ENCODE measurements around the gene LCNL1.

Gene LCNL1

GRCh38 chr9:136975644-136976043 is 7.1 kb upstream of the LCNL1 start:
- peak; percentile 14 for DNase-seq (ENCODE audit: low spot score)

- DNase-seq (ENCODE audit: low spot score), result no peak
These were observed 5.6 kb upstream of the LCNL1 start, which contains the start of gene PTGDS for GRCh38 chr9:136977223-136977622. Gene PTGDS (plus strand): TSS chr9:136977504. CDS start chr9:136977579, 75 bp downstream.

- no peak for DNase-seq (ENCODE audit: low spot score)
These were observed 5.1 kb upstream of the LCNL1 start for GRCh38 chr9:136977649-136978072.

DNA sequence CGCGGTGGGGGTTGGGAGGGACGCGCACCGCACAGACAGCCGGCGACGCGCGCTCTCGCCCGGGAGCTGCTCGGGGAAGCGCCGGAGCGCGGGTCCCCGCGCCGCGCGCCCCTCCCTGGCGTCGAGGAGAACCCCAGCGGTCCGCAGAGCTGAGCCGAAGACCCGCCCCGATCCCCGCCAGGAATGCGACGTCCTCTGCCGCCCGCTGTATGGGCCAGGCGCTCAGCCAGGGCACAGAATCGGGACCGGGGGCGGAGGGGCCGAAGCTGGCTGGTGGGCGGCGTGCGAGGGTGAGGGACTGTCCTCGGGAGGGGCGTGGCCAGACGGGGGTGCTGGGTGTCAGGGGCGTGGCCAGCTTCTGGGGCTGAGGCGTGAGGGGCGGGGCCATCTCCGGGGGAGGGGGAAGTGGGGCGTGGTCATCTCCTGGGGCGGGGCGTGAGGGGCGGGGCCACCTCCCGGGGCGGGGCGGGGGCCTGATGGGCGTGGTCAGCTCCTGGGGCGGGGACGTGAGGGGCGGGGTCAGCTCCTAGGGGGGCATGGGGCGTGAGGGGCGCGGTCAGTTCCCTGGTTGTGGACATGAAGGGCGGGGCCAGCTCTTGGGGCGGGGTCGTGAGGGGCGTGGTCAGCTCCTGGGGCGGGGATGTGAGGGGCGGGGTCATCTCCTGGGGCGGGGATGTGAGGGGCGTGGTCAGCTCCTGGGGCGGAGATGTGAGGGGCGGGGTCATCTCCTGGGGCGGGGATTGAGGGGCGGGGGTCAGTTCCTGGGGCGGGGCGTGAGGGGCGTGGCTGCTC is 4.5 kb upstream of the LCNL1 start:
- DNase-seq (ENCODE audit: low spot score), result peak; percentile 52

DNA sequence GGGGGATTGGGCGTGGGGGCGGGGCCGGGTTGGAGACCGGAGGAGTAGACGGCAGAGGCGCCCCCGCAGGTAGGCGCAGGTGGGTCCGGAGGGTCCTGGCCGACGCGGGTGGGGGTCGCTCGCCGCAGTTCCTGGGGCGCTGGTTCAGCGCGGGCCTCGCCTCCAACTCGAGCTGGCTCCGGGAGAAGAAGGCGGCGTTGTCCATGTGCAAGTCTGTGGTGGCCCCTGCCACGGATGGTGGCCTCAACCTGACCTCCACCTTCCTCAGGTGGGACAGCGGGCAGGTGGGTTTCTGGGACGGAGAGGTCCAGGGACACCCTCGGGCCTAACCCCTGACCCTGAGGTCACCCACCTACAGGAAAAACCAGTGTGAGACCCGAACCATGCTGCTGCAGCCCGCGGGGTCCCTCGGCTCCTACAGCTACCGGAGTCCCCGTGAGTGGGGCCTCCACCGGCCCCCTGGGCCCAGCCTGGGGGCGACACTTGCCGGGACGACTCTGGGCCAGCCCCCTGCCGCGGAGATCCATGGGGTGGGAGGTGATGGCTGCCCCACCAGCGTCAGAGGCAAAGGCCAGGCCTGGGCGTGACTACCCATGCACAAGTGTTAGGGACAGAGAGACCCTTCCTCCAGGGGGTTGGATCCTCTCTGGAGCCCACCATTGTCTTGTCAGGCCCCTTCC is 3.8 kb upstream of the LCNL1 start:
- no peak for DNase-seq (ENCODE audit: low spot score)

GRCh38 chr9:136979769-136980587 is 2.8 kb upstream of the LCNL1 start:
- no peak for DNase-seq (ENCODE audit: low spot score)

DNA sequence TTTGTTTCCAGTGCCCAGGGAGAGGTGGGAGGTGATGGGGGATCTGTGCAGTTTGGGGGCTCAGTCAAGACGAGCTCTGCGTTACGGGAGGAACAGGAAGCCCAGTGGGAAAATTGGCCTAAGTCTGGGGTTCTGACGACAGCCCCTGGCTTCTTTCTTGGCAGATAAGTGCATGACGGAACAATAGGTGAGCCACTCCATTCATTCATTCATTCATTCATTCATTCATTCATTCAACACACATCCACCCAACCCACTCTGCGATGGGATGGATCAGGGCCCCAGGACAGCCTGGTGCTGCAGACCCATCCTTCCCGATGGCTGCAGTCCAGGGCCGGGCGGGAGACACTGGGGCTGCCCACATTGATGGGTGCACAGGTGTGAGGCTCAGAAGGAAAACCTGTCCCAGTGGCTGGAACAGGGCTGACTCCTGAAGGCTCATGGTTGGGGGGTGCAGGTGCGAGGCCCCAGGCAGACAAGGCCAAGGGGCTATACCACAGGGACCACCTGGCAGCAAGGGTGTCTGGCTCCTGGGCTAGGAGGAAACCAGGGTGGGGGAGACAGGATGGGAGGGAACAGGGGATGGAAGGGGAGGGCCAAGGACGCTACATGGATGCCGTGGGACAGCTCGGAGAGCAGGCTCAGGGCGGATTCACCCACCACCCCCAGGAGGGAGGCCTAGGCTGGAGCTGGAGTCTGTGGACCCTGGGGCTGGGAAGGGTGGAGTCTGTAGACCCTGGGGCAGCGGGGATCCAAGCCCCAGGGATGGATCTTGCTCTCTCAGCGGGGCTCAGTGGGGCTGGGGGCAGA is 1.9 kb upstream of the LCNL1 start:
- no peak for DNase-seq (ENCODE audit: low spot score)

DNA sequence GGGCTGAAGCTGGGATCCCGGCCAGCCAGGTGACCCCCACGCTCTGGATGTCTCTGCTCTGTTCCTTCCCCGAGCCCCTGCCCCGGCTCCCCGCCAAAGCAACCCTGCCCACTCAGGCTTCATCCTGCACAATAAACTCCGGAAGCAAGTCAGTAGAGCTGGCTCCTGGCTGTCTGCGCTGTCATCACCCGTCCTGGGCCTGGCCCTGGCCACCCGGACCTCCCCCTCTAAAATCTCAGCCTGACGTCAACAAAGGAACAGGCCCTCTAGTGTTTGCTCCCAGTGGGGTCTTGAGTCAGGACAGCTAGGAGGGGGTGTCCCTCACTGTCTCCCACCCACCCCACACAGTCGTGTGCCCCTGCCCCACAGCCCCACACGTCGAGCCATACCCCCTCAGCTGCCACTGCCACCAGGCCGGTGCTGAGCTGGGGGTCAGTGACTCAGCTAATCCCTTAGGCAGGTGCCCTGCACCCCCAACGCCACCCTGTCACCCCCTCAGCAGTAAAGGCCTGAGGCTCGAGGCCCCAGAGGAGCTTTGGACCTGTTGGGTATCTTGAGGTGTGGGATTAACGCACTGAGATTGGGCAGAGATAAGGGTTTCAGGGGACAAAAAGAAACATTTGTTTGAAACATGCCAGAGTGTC is 1.1 kb upstream of the LCNL1 start:
- DNase-seq (ENCODE audit: low spot score), result no peak

DNA sequence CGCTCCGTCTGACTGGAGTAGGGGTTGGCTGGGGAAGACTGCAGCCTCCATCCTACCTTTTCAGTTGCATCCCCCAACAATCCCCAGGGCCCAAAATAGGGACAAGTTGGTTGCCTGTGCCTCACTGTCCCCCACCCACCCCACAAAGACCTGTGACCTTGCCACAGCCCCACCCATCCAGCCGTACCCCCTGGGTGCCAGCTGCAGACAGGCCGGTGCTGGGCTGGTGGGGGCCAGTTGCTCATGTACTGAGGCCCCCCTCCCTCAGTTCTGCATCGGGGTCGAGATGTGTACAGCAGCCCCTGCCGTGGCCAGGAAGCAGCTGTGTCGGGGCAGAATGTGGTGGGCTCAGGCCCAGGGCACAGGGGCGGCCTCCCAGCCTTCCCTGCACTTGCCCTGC is 374 bp downstream of the LCNL1 start:
- no peak for DNase-seq (ENCODE audit: low spot score)

DNA sequence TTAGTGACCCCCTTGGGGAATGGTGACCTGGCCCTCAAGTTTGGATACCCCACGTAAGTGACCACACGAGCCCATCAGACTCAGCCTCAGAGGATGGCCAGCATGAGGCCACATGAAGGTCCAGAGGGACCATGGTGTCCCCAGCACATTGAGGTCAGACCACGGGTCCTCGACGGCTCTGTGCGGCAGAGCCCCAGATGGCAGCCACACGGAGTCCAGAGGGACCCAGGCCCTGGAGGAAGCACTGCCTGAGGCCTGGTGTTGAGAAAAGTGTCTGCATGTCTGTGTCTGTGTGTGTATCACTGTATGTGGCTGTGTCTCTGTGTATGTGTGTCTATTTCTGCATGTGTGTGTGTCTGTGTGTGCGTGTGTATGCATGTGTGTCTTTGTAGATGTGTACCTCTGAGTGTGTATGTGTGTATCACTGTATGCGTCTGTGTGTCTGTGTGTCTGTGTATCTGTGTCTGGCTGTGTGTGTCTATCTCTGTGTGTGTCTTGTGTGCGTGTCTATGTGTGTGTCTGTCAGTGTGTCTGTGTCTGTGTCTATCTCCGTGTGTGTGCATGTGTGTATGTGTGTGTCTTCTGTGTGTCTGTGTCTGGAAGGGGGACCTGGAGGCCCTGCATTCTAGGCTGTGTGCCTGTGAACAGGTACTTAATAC is 992 bp downstream of the LCNL1 start:
- DNase-seq (ENCODE audit: low spot score), result no peak

DNA sequence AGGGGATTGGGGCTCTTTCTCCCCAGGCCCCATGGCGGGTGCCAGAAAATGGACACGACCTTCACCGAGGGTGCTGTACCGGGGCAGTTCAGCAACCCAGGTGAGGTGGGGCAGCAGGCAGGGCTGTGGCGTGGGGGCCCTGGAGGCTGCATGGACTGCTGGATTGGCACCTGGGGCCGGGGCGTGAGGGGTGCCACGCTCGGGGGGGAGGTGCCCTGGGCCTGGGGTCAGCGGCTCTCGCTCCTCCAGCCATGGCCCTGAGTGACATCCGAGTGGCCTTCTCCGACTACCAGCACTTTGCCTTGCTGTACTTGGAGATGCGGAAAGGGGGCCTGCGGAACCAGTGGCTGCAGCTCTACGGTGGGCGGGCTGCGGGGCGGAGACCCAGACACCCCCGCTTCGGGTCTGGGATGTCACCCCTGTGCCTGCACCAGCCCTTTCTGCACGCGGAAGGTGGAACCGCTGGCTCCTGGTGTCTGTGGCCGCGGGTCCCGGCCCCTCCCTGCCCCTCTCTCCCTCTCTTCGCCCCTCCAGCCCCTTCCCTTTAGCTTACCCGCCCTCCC is 1.8 kb downstream of the LCNL1 start:
- no peak for DNase-seq (ENCODE audit: low spot score)

DNA sequence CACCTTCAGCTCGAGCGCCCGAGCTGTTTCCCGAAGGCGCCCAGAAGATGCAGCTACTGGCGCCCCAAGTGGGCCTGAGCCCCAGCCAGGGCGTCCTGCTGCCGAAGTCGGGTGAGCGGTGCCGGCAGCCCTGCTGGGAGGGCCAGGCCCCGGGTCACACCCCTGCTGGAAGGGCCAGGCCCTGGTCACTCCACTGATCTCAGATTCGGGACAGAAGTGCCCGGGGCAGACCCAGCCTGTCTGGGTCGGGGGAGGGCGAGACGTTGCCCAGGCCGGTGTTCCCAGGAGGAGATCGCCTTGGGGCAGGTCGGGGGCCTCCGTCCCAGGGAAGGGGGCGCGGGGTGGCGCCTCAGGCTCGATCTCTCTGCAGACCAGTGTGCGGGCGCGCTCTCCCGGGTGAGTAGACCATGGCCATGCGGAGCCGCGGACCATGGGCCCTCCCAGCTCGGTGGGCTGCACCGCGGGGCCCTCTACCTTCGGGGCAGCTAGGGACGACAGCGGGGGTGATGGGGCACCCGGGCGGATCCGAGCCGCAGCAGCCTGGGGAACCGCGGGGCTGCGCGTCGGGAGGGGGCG is 2.3 kb downstream of the LCNL1 start:
- DNase-seq (ENCODE audit: low spot score), result no peak

DNA sequence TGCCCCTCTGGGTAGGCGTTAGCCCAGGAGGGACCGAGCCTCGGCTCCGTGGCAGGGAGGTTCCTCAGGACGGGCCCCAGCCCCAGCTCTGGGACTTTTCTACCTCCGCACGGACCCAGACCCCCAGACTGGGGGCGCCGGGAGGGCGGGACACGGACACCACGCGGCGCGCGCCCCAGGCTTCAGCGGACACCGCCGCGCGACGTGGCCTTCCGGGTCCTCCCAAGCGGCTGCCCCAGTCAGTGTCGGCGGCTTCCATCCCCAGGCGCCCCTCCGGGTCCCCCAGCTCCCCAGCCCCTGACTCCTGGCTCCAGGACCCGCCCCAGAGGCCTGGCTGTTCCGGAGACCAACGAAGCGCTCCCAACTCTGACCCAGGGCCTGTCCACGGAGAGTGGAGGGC is 3.1 kb downstream of the LCNL1 start:
- DNase-seq (ENCODE audit: low spot score), result no peak

GRCh38 chr9:136988872-136989271 is 6.1 kb downstream of the LCNL1 start:
- no peak for DNase-seq (ENCODE audit: low spot score)

DNA sequence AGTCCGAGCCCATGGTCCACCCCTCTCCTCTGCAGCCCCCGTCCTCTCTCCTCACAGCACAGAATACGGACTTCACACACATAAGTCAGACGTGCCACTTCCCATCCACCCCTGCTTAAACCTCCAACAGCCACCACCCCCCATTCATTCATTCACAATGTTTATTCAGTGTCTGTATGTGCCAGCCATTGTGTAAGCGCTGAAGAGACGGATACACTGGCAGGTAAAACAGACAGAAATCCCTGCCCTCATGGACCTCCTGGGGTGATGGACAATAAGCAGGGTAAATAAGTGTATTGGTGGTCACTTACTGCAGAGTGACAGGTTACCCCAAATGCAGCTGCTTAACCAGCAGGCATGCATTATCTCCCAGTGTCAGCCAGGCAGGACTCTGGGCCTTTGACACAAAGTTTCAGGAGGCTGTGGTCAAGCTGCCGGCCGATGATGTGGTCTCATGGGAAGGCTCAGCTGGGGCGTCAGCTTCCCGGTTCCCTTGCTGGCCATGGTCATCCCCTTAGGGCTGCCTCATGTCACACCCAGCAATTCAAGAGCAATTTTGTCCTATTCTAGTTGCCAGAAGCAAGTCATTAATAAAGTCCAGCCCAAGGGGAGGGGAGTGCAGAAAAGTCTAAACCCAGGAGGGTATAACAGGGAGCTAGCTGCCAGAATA is 7.6 kb downstream of the LCNL1 start:
- DNase-seq (ENCODE audit: low spot score), result no peak

DNA sequence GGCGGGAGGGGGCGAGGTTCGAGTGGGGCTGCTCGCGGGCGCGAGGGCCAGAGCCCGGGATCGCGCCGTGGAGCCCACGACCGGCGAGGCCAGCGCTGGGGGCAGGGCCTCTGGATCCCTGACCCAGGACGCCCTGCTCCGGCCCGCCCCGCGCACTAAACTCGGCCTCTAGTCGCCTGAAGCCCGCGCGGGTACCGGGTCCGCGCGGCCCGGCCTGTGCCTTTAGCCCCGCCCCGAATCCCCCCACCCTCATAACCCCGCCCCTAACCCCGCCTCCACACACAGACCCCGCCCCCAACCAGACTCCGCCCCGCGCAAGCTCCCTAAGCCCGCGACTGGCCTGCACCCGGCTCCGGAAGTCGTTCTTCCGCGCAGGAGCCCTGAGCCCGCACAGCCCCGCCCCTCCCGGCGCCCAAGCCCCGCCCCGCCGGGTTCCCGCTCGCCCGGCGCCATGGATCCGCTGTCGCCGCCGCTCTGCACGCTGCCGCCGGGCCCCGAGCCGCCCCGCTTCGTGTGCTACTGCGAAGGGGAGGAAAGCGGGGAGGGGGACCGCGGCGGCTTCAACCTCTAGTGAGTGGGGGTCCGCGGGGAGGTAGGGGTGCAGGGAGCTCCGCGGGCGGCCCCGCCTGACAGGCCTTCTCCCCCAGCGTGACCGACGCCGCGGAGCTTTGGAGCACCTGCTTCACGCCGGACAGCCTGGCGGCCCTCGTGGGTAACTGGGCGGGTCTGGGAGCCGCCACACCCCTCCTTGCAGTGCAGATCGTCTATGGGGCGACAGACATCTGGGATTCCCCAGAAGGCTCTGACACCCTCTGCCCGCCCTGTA is 9.4 kb downstream of the LCNL1 start, which contains the start of gene PAXX:
Gene PAXX (plus strand): TSS at position 430 of the 826 bp plus-strand sequence. CDS start 22 bp downstream, at position 452.
- DNase-seq (ENCODE audit: low spot score), result peak; percentile 88

GRCh38 chr9:136992819-136993369 is 10.1 kb downstream of the LCNL1 start:
- DNase-seq (ENCODE audit: low spot score), result no peak

Data from hematopoietic multipotent progenitor cell treated with erythropoietin and hydrocortisone succinate and interleukin-3 and kit ligand, for 15 days (in vitro differentiated cells).